GM23248 (cell line): ENCODE results near the gene IL7R. TPM values are rescaled to one million over a fixed set of nuclear protein-coding genes. Genes with fewer than 3 reads are reported as not detected.

Source experiments
- DNase-seq: peaks from one replicate; pipeline ENCODE4 v3.0.0-alpha.2; 2015
- H2AFZ ChIP-seq: fragments of 200-600 bp; sonication (generic); 2 replicates; pipeline ENCODE4 v1.6.1; 2016; ENCODE audit warnings: antibody characterized with exemption
- H3F3A ChIP-seq: fragments of 200-600 bp; sonication (generic); 2 replicates; pipeline ENCODE4 v1.6.1; 2016; ENCODE audit warnings: mild to moderate bottlenecking, antibody characterized with exemption, mixed run types; ENCODE audit not compliant: insufficient read depth
- H3K27ac ChIP-seq: fragments of 200-600 bp; sonication (generic); 2 replicates; pipeline ENCODE4 v1.5.1; 2016; ENCODE audit warnings: mild to moderate bottlenecking
- H3K27me3 ChIP-seq: fragments of 200-600 bp; sonication (generic); replicated peaks from 2 replicates; pipeline ENCODE4 v1.6.1; 2016; ENCODE audit warnings: mild to moderate bottlenecking; ENCODE audit not compliant: insufficient read depth
- H3K36me3 ChIP-seq: fragments of 200-600 bp; sonication (generic); 2 replicates; pipeline ENCODE4 v1.6.1; 2016; ENCODE audit warnings: low read depth, mild to moderate bottlenecking
- H3K4me1 ChIP-seq: fragments of 200-600 bp; sonication (generic); 2 replicates; pipeline ENCODE4 v1.6.1; 2016; ENCODE audit warnings: mild to moderate bottlenecking; ENCODE audit not compliant: insufficient read depth
- H3K4me2 ChIP-seq: fragments of 200-600 bp; sonication (generic); one replicate; pipeline ENCODE4 v1.6.1; 2016; ENCODE audit warnings: mild to moderate bottlenecking; ENCODE audit not compliant: unreplicated experiment
- H3K4me3 ChIP-seq: fragments of 200-600 bp; sonication (generic); 2 replicates; pipeline ENCODE4 v1.5.1; 2016; ENCODE audit warnings: mild to moderate bottlenecking
- H3K79me2 ChIP-seq: fragments of 200-600 bp; sonication (generic); 2 replicates; pipeline ENCODE4 v1.6.1; 2016; ENCODE audit warnings: mild to moderate bottlenecking; ENCODE audit not compliant: insufficient read depth
- H3K9ac ChIP-seq: fragments of 200-600 bp; sonication (generic); 2 replicates; pipeline ENCODE4 v1.6.1; 2016; ENCODE audit warnings: mild to moderate bottlenecking
- H3K9me2 ChIP-seq: fragments of 200-600 bp; sonication (generic); 2 replicates; pipeline ENCODE4 v1.6.1; 2016; ENCODE audit warnings: mixed run types, mild to moderate bottlenecking, moderate library complexity; ENCODE audit not compliant: insufficient read depth
- H3K9me3 ChIP-seq: fragments of 200-600 bp; sonication (generic); one replicate; pipeline ENCODE4 v1.6.1; 2017; ENCODE audit warnings: low read depth
- H4K20me1 ChIP-seq: fragments of 200-600 bp; sonication (generic); 2 replicates; pipeline ENCODE4 v1.6.0; 2016; ENCODE audit not compliant: insufficient read depth
- EZH2 ChIP-seq: fragments of 200-600 bp; sonication (generic); IDR thresholded peaks from 2 replicates; pipeline ENCODE4 v1.6.1; 2018; ENCODE audit warnings: antibody characterized with exemption, mild to moderate bottlenecking; ENCODE audit not compliant: insufficient read depth, poor library complexity, severe bottlenecking
- EZH2phosphoT487 ChIP-seq: fragments of 200-600 bp; sonication (generic); IDR thresholded peaks from 2 replicates; pipeline ENCODE4 v1.6.1; 2018; ENCODE audit warnings: antibody characterized with exemption, moderate library complexity, mild to moderate bottlenecking, low read depth; ENCODE audit not compliant: insufficient read depth
- WGBS, 2 experiments: methylation state at CpG; one replicate each; pipeline ENCODE4 v1.1.6; 2015 to 2017; ENCODE audit warnings: low lambda C conversion rate in 2 of 2, low coverage in 1 of 2; ENCODE audit errors: missing lambda C conversion rate in 2 of 2; 5-methylcytosine and 5-hydroxymethylcytosine counted together
- in situ Hi-C: fragments of 300-500 bp; cut with MboI; formaldehyde crosslinking; loops from 2 replicates; pipeline ENCODE4 v1.15.0; 2020
- polyA plus RNA-seq: library from polyadenylated mRNA; unstranded; fragments of >200 nt; fragmentation: Nextera tagmentation; extraction: Ambion mirVana; gene quantifications from 2 replicates; pipeline ENCODE4 v1.2.1, GENCODE V29; 2016
- total RNA-seq: library from RNA; depleted of rRNA; stranded (reverse); fragments of >200 nt; shearing (Covaris generic); gene quantifications from 2 replicates; pipeline ENCODE4 v1.2.3, GENCODE V29; 2014

IL7R gene
- total and polyA plus RNA-seq, 2 experiments from 2014 or later, result 10.9 to 16.9 TPM

- H3K79me2 ChIP-seq, result no peaks in the 10 kb centered on the region
- TF ChIP-seq EZH2 (no peak), EZH2phosphoT487 (no peak)
Observed at GRCh38 chr5:35870605-35871004, 13.9 kb downstream of the IL7R start.

GRCh38 chr5:35876454-35876853 is 19.8 kb downstream of the IL7R start:
- Histone ChIP-seq H3K9me3 (no peaks in the 10 kb centered on the region), H3K36me3 (no peaks in the 10 kb centered on the region), H3K9me2 (no peaks in the 10 kb centered on the region), H4K20me1 (no peaks in the 10 kb centered on the region), H3F3A (peaks cover 5% of the 10 kb centered on the region; the same call in 1 of the 2 replicates), H3K9ac (no peak overlapping the region), H3K27me3 (no peaks in the 10 kb centered on the region), H3K4me2 (peak overlapping the region; percentile 19), H3K79me2 (no peaks in the 10 kb centered on the region), H2AFZ (no peak overlapping the region), H3K4me1 (peaks cover 9% of the 10 kb centered on the region; the same call in 1 of the 2 replicates), H3K4me3 (no peak overlapping the region), H3K27ac (peak overlapping the region; percentile 15; the same call in 1 of the 2 replicates)
- 94 to 100% methylated on average over 2 of the region's 2 CpGs for WGBS, 2 experiments
- in situ Hi-C loops, result no loop called here
- peak; percentile 40 for DNase-seq
- TF ChIP-seq EZH2 (no peak), EZH2phosphoT487 (no peak)

More at GRCh38 chr5:35870605-35871004, 13.9 kb downstream of the IL7R start:
- no peak overlapping the region for H3K9ac ChIP-seq
- H3K4me1 ChIP-seq, result no peaks in the 10 kb centered on the region
- H3K36me3 ChIP-seq, result peaks cover 9% of the 10 kb centered on the region; the same call in 1 of the 2 replicates
- H4K20me1 ChIP-seq, result no peaks in the 10 kb centered on the region
- no peak overlapping the region for H3K4me3 ChIP-seq
- in situ Hi-C loops, result no loop called here
- H3K27ac ChIP-seq, result no peak overlapping the region
- no peaks in the 10 kb centered on the region for H3F3A ChIP-seq
- DNase-seq, result no peak
- no peak overlapping the region for H2AFZ ChIP-seq
- 95 to 100% methylated on average over 4 of the region's 4 CpGs for WGBS, 2 experiments
- no peaks in the 10 kb centered on the region for H3K27me3 ChIP-seq
- H3K4me2 ChIP-seq, result no peak overlapping the region
- H3K9me3 ChIP-seq, result no peaks in the 10 kb centered on the region
- no peaks in the 10 kb centered on the region for H3K9me2 ChIP-seq

GRCh38 chr5:35876922-35877321 is 20.2 kb downstream of the IL7R start:
- Histone ChIP-seq H3K27me3 (no peaks in the 10 kb centered on the region), H3K9me2 (no peaks in the 10 kb centered on the region), H2AFZ (no peak overlapping the region), H4K20me1 (no peaks in the 10 kb centered on the region), H3K4me3 (no peak overlapping the region), H3K36me3 (no peaks in the 10 kb centered on the region), H3K4me1 (peaks cover 9% of the 10 kb centered on the region; the same call in 1 of the 2 replicates), H3K79me2 (no peaks in the 10 kb centered on the region), H3K4me2 (peak overlapping the region; percentile 19), H3K9me3 (no peaks in the 10 kb centered on the region), H3F3A (peaks cover 5% of the 10 kb centered on the region; the same call in 1 of the 2 replicates), H3K27ac (peak overlapping the region; percentile 15; the same call in 1 of the 2 replicates), H3K9ac (no peak overlapping the region)
- WGBS, 2 experiments, result 14% methylated on average over 3 of the region's 3 CpGs
- DNase-seq, result peak; percentile 69
- in situ Hi-C loops, result no loop called here
- TF ChIP-seq EZH2 (no peak), EZH2phosphoT487 (no peak)

- no peak for DNase-seq
Observed at GRCh38 chr5:35877655-35878054, 21.0 kb downstream of the IL7R start.

DNA sequence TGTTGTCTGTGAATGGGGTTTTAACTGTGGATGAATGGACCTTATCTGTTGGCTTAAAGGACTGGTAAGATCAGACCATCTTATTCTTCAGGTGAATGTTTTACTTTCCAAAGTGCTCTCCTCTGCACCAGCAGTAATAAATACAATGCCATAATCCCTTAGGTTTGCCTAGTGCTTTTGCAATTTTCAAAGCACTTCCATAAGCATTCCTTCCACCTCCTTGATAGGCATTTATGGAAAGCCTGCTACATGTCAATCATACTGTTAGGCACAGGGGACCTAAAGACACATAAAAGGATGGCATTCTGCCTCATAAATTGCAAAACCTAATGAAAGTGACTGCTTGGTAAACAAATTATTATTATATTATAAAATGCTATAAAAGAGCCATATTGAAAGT is 21.4 kb downstream of the IL7R start:
- H3F3A ChIP-seq, result peaks cover 5% of the 10 kb centered on the region; the same call in 1 of the 2 replicates
- no peak overlapping the region for H3K4me2 ChIP-seq
- H3K9me3 ChIP-seq, result no peaks in the 10 kb centered on the region
- no peak for DNase-seq
- in situ Hi-C loops, result no loop called here
- H3K27ac ChIP-seq, result no peak overlapping the region
- H3K79me2 ChIP-seq, result no peaks in the 10 kb centered on the region
- H3K4me1 ChIP-seq, result peaks cover 9% of the 10 kb centered on the region; the same call in 1 of the 2 replicates
- no peaks in the 10 kb centered on the region for H4K20me1 ChIP-seq
- no peaks in the 10 kb centered on the region for H3K9me2 ChIP-seq
- TF ChIP-seq EZH2phosphoT487 (no peak), EZH2 (no peak)
- H3K27me3 ChIP-seq, result no peaks in the 10 kb centered on the region
- no peaks in the 10 kb centered on the region for H3K36me3 ChIP-seq
- H2AFZ ChIP-seq, result no peak overlapping the region
- H3K9ac ChIP-seq, result no peak overlapping the region
- no peak overlapping the region for H3K4me3 ChIP-seq

More at GRCh38 chr5:35877655-35878054, 21.0 kb downstream of the IL7R start:
- no peak overlapping the region for H3K4me2 ChIP-seq
- H3K27me3 ChIP-seq, result no peaks in the 10 kb centered on the region
- H3K79me2 ChIP-seq, result no peaks in the 10 kb centered on the region
- H3K4me1 ChIP-seq, result peaks cover 9% of the 10 kb centered on the region; the same call in 1 of the 2 replicates
- no peaks in the 10 kb centered on the region for H3K9me3 ChIP-seq
- H4K20me1 ChIP-seq, result no peaks in the 10 kb centered on the region
- in situ Hi-C loops, result no loop called here
- H3K4me3 ChIP-seq, result no peak overlapping the region
- H3K9ac ChIP-seq, result no peak overlapping the region
- no peak overlapping the region for H2AFZ ChIP-seq
- peaks cover 5% of the 10 kb centered on the region; the same call in 1 of the 2 replicates for H3F3A ChIP-seq
- no peak for TF ChIP-seq EZH2phosphoT487
- TF ChIP-seq EZH2, result no peak
- 54 to 60% methylated on average over 2 of the region's 2 CpGs for WGBS, 2 experiments
- H3K9me2 ChIP-seq, result no peaks in the 10 kb centered on the region
- H3K36me3 ChIP-seq, result no peaks in the 10 kb centered on the region
- no peak overlapping the region for H3K27ac ChIP-seq
